ENCODE data around the gene CHST11. TPM values are rescaled to one million over a fixed set of nuclear protein-coding genes. Genes with fewer than 3 reads are reported as not detected.

The CHST11 gene
- total RNA-seq, 1 experiment from 2014 or later, result 6.7 TPM

DNA sequence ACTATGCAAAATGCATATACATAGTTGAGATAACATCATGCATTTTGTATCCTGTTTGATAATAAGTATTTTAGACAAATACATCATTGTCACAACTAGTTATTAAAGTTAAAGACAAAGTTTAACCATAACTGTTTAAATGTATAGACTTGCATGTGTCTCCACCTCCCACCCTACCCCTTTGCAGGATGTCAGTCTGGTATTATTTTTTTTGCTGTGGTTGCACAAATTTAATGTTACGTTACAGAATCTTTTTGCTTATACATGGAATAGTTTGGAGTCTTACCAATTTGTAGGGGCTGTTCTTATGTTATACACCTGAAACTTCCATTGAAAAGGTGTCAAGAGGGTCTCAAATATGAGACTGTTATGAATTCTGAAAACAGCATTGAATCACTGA lies 5.6 kb downstream of the CHST11 start:
- no peaks in the 10 kb centered on the region for H3K9me3 Mint-ChIP-seq
- no peak overlapping the region for H2AK5ac ChIP-seq (ENCODE audit: insufficient read length, low read length)
- no peaks in the 10 kb centered on the region for H3K9me3 ChIP-seq (ENCODE audit: control insufficient read depth, low read depth, low read length)
- peaks cover 26% of the 10 kb centered on the region for H3K27me3 Mint-ChIP-seq (ENCODE audit: low read depth)
- H4K8ac ChIP-seq (replicated peaks; ENCODE audit: insufficient read length, low read depth, low read length), result no peak overlapping the region
- no peak overlapping the region for H2BK15ac ChIP-seq (ENCODE audit: low read depth, low read length)
- no peak overlapping the region for H2BK5ac ChIP-seq (ENCODE audit: insufficient read length, low read length)
- H3K36me3 Mint-ChIP-seq (ENCODE audit: insufficient read depth in 1 of 3, low read depth in 3 of 3), result peaks cover 0 to 2% (median 0%) of the 10 kb centered on the region in 3 experiments; a peak in 2 of 7 replicates
- no peak overlapping the region for H3T11ph ChIP-seq (ENCODE audit: low read length)
- no peak overlapping the region for H3K4me2 ChIP-seq (ENCODE audit: insufficient read depth, insufficient read length, low read length)
- no peak overlapping the region for H3K14ac ChIP-seq (ENCODE audit: insufficient read depth, low read length)
- no peak overlapping the region for H4K91ac ChIP-seq (ENCODE audit: insufficient read length, low read depth, low read length)
- TF ChIP-seq, protein P1, sequence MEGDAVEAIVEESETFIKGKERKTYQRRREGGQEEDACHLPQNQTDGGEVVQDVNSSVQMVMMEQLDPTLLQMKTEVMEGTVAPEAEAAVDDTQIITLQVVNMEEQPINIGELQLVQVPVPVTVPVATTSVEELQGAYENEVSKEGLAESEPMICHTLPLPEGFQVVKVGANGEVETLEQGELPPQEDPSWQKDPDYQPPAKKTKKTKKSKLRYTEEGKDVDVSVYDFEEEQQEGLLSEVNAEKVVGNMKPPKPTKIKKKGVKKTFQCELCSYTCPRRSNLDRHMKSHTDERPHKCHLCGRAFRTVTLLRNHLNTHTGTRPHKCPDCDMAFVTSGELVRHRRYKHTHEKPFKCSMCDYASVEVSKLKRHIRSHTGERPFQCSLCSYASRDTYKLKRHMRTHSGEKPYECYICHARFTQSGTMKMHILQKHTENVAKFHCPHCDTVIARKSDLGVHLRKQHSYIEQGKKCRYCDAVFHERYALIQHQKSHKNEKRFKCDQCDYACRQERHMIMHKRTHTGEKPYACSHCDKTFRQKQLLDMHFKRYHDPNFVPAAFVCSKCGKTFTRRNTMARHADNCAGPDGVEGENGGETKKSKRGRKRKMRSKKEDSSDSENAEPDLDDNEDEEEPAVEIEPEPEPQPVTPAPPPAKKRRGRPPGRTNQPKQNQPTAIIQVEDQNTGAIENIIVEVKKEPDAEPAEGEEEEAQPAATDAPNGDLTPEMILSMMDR (conservative IDR thresholded peaks at IDR 0.05), result no peak
- no peak overlapping the region for H3K23ac ChIP-seq (ENCODE audit: insufficient read length, low read depth, low read length)
- H3K23me2 ChIP-seq (ENCODE audit: insufficient read length, low read depth, low read length, poor library complexity, severe bottlenecking), result peaks cover 18% of the 10 kb centered on the region
- no peak overlapping the region for H3K9ac ChIP-seq (ENCODE audit: extremely low read depth, insufficient read length, low read length)
- no peak overlapping the region for H3K18ac ChIP-seq (ENCODE audit: insufficient read length, low read depth, low read length)
- H3K4me1 Mint-ChIP-seq, result peaks cover 15 to 21% of the 10 kb centered on the region in 2 experiments
- peaks cover 5% of the 10 kb centered on the region for H4K20me1 ChIP-seq (ENCODE audit: control insufficient read depth, insufficient read depth, insufficient read length)
- H2BK120ac ChIP-seq (ENCODE audit: low read depth, low read length, poor library complexity, severe bottlenecking), result no peak overlapping the region
- H3K56ac ChIP-seq (ENCODE audit: insufficient read length, low read depth, low read length), result no peak overlapping the region
- WGBS (ENCODE audit: extremely low coverage, insufficient read length, low lambda C conversion rate), result no CpG with 5 or more reads among the region's 1 CpG
- no peaks in the 10 kb centered on the region for H3K79me1 ChIP-seq (ENCODE audit: insufficient read depth, low read depth, low read length, poor library complexity, severe bottlenecking)
- no peak overlapping the region for H3K4me3 Mint-ChIP-seq
- DNase-seq, result no peak
- H3K27ac Mint-ChIP-seq, result no peak overlapping the region
- no peak overlapping the region for H2BK12ac ChIP-seq (ENCODE audit: insufficient read length, low read depth, low read length)
- H4K5ac ChIP-seq (ENCODE audit: insufficient read length, low read depth, low read length), result no peak overlapping the region
- no peak overlapping the region for H3K4ac ChIP-seq (ENCODE audit: low read depth, low read length)
- H3K27ac ChIP-seq (ENCODE audit: insufficient read length, low read depth, low read length), result no peak overlapping the region
- H3K79me2 ChIP-seq (ENCODE audit: insufficient read depth, low read length), result no peaks in the 10 kb centered on the region; the same call in 1 of the 2 replicates
- H3K27me3 ChIP-seq (ENCODE audit: insufficient read depth, low read length), result no peaks in the 10 kb centered on the region; the same call in 1 of the 2 replicates
- H2BK20ac ChIP-seq (ENCODE audit: low read depth, low read length, poor library complexity, severe bottlenecking), result no peak overlapping the region
- no peak overlapping the region for H2AFZ ChIP-seq (ENCODE audit: low read length)
- peaks cover 7% of the 10 kb centered on the region; the same call in 1 of the 2 replicates for H3K4me1 ChIP-seq (ENCODE audit: insufficient read depth, low read length)
